Measurements from ENCODE around the gene CEP126.

GRCh38 chr11:101996111-101996510 lies 81.3 kb downstream of the CEP126 start:
- no peak for TF ChIP-seq CTCF (IDR thresholded peaks at IDR 0.05)
- TF ChIP-seq POLR2A (IDR thresholded peaks at IDR 0.05) = no peak
